Neural progenitor cell (in vitro differentiated cells): ENCODE measurements around the gene TRIM40. TPM values are rescaled to one million over a fixed set of nuclear protein-coding genes. Genes with fewer than 3 reads are reported as not detected.
"Not testable (repeated sequence)": the region's sequence is repeated elsewhere in the genome, so short reads cannot be mapped to it uniquely, and the experiment has no call there.

Source experiments
- DNase-seq: peaks from one replicate; pipeline ENCODE4 v3.0.0-alpha.2; 2016; ENCODE audit warnings: low spot score
- H2AFZ ChIP-seq: fragments of 200-600 bp; sonication (generic); replicated peaks from 2 replicates; pipeline ENCODE4 v1.6.1; 2016; ENCODE audit warnings: antibody characterized with exemption
- H3F3A ChIP-seq: fragments of 200-600 bp; sonication (generic); 2 replicates; pipeline ENCODE4 v1.6.1; 2016; ENCODE audit warnings: antibody characterized with exemption, low read depth
- H3K27ac ChIP-seq: fragments of 200-600 bp; sonication (generic); 2 replicates; pipeline ENCODE4 v1.5.1; 2016; ENCODE audit warnings: mild to moderate bottlenecking
- H3K27me3 ChIP-seq: fragments of 200-600 bp; sonication (generic); 2 replicates; pipeline ENCODE4 v1.6.1; 2016; ENCODE audit warnings: mild to moderate bottlenecking, moderate library complexity
- H3K36me3 ChIP-seq: fragments of 200-600 bp; sonication (generic); 2 replicates; pipeline ENCODE4 v1.5.1; 2016
- H3K4me1 ChIP-seq: fragments of 200-600 bp; sonication (generic); 2 replicates; pipeline ENCODE4 v1.6.1; 2016; ENCODE audit warnings: mixed run types
- H3K4me2 ChIP-seq: fragments of 200-600 bp; sonication (generic); 2 replicates; pipeline ENCODE4 v1.6.1; 2016
- H3K4me3 ChIP-seq: fragments of 200-600 bp; sonication (generic); 2 replicates; pipeline ENCODE4 v1.5.1; 2016
- H3K79me2 ChIP-seq: fragments of 200-600 bp; sonication (generic); 2 replicates; pipeline ENCODE4 v1.6.1; 2016; ENCODE audit warnings: low read depth
- H3K9ac ChIP-seq: fragments of 200-600 bp; sonication (generic); 2 replicates; pipeline ENCODE4 v1.6.1; 2016
- H3K9me3 ChIP-seq: fragments of 200-600 bp; sonication (generic); 2 replicates; pipeline ENCODE4 v1.5.1; 2016; ENCODE audit warnings: low read depth
- H4K20me1 ChIP-seq: fragments of 200-600 bp; sonication (generic); 2 replicates; pipeline ENCODE4 v1.6.1; 2016; ENCODE audit warnings: low read depth
- H3K27ac Mint-ChIP-seq: 3 replicates; pipeline ENCODE4 v1.8.0; 2021; ENCODE audit warnings: mixed read lengths
- H3K27me3 Mint-ChIP-seq: 2 replicates; pipeline ENCODE4 v1.8.0; 2022; ENCODE audit warnings: low read depth, mild to moderate bottlenecking, inconsistent platforms, moderate library complexity, mixed read lengths; ENCODE audit not compliant: insufficient read depth
- H3K36me3 Mint-ChIP-seq: 3 replicates; pipeline ENCODE4 v1.8.0; 2021; ENCODE audit warnings: mixed read lengths
- H3K4me1 Mint-ChIP-seq: 3 replicates; pipeline ENCODE4 v1.8.0; 2021; ENCODE audit warnings: mixed read lengths
- H3K4me3 Mint-ChIP-seq: 3 replicates; pipeline ENCODE4 v1.8.0; 2021; ENCODE audit warnings: mild to moderate bottlenecking, moderate library complexity, mixed read lengths
- H3K9me3 Mint-ChIP-seq: 3 replicates; pipeline ENCODE4 v1.8.0; 2020; ENCODE audit warnings: mixed read lengths
- CTCF ChIP-seq: fragments of 200-600 bp; sonication (generic); IDR thresholded peaks from 2 replicates; pipeline ENCODE4 v1.5.1; 2017; ENCODE audit warnings: antibody characterized with exemption, mild to moderate bottlenecking
- EZH2 ChIP-seq: fragments of 200-600 bp; sonication (generic); IDR thresholded peaks from 2 replicates; pipeline ENCODE4 v1.6.1; 2017; ENCODE audit warnings: antibody characterized with exemption, mild to moderate bottlenecking, moderate library complexity
- EZH2phosphoT487 ChIP-seq: fragments of 200-600 bp; sonication (generic); IDR thresholded peaks from 2 replicates; pipeline ENCODE4 v1.6.1; 2017; ENCODE audit warnings: antibody characterized with exemption
- total RNA-seq: library from RNA; depleted of rRNA; stranded (reverse); fragments of >200 nt; gene quantifications from 2 replicates; pipeline ENCODE4 v1.2.3, GENCODE V29; 2015; ENCODE audit warnings: low replicate concordance

The TRIM40 gene
- total RNA-seq, 1 donor from 2014 or later: not detected

- Histone ChIP-seq H3K27me3 (peaks cover 64% of the 10 kb centered on the region), H3K4me2 (no peak overlapping the region), H3K4me1 (no peaks in the 10 kb centered on the region), H3K9ac (no peak overlapping the region), H3K36me3 (no peaks in the 10 kb centered on the region), H3F3A (no peaks in the 10 kb centered on the region), H3K9me3 (no peaks in the 10 kb centered on the region), H3K79me2 (no peaks in the 10 kb centered on the region), H3K4me3 (no peak overlapping the region), H2AFZ (no peak overlapping the region), H4K20me1 (no peaks in the 10 kb centered on the region), H3K27ac (no peak overlapping the region)
- TF ChIP-seq CTCF (no peak), EZH2 (no peak), EZH2phosphoT487 (no peak)
- H3K4me1 Mint-ChIP-seq: no peaks in the 10 kb centered on the region
- no peak overlapping the region for H3K4me3 Mint-ChIP-seq
- no peak for DNase-seq
- H3K36me3 Mint-ChIP-seq: no peaks in the 10 kb centered on the region
- peaks cover 11% of the 10 kb centered on the region for H3K27me3 Mint-ChIP-seq
- H3K27ac Mint-ChIP-seq: no peak overlapping the region
- no peaks in the 10 kb centered on the region for H3K9me3 Mint-ChIP-seq
These were observed 788 bp downstream of the TRIM40 start for GRCh38 chr6:30136570-30137286.

- not testable (repeated sequence) for H3K9me3 Mint-ChIP-seq, H3K36me3 Mint-ChIP-seq, H3K27ac ChIP-seq, H3F3A ChIP-seq, H3K4me3 ChIP-seq, H3K79me2 ChIP-seq, DNase-seq, H3K9me3 ChIP-seq, H3K9ac ChIP-seq, H3K36me3 ChIP-seq, H3K4me1 Mint-ChIP-seq, H4K20me1 ChIP-seq, H3K4me2 ChIP-seq, H2AFZ ChIP-seq, H3K27ac Mint-ChIP-seq, H3K4me3 Mint-ChIP-seq, H3K4me1 ChIP-seq
- peaks cover 54% of the 10 kb centered on the region for H3K27me3 ChIP-seq
- peaks cover 15% of the 10 kb centered on the region for H3K27me3 Mint-ChIP-seq
These were observed 4.3 kb downstream of the TRIM40 start for GRCh38 chr6:30140240-30140639.

GRCh38 chr6:30142665-30143064, 6.7 kb downstream of the TRIM40 start:
- peaks cover 52% of the 10 kb centered on the region for H3K27me3 ChIP-seq
- Mint-ChIP-seq H3K9me3 (no peaks in the 10 kb centered on the region), H3K27ac (no peak overlapping the region), H3K27me3 (peaks cover 10% of the 10 kb centered on the region), H3K4me3 (no peak overlapping the region), H3K36me3 (no peaks in the 10 kb centered on the region), H3K4me1 (no peaks in the 10 kb centered on the region)
- H3K4me1 ChIP-seq: no peaks in the 10 kb centered on the region
- H3K9ac ChIP-seq: no peak overlapping the region
- no peak for DNase-seq
- no peak overlapping the region for H3K4me3 ChIP-seq
- H3K36me3 ChIP-seq: no peaks in the 10 kb centered on the region
- no peak overlapping the region for H3K27ac ChIP-seq
- H3K79me2 ChIP-seq: no peaks in the 10 kb centered on the region
- no peaks in the 10 kb centered on the region for H4K20me1 ChIP-seq
- no peaks in the 10 kb centered on the region for H3K9me3 ChIP-seq
- H3K4me2 ChIP-seq: no peak overlapping the region
- no peak for TF ChIP-seq EZH2phosphoT487
- no peak for TF ChIP-seq CTCF
- no peak for TF ChIP-seq EZH2
- no peak overlapping the region for H2AFZ ChIP-seq
- no peaks in the 10 kb centered on the region for H3F3A ChIP-seq

- no peaks in the 10 kb centered on the region for H3K4me1 ChIP-seq
- H3K4me3 ChIP-seq: no peak overlapping the region
- no peak for TF ChIP-seq EZH2phosphoT487
- TF ChIP-seq EZH2: no peak
- TF ChIP-seq CTCF: no peak
- H3K27me3 Mint-ChIP-seq: peaks cover 10% of the 10 kb centered on the region
- no peak overlapping the region for H3K4me3 Mint-ChIP-seq
- H3K79me2 ChIP-seq: no peaks in the 10 kb centered on the region
- H3K27ac Mint-ChIP-seq: no peak overlapping the region
- no peak overlapping the region for H3K27ac ChIP-seq
- H4K20me1 ChIP-seq: no peaks in the 10 kb centered on the region
- no peaks in the 10 kb centered on the region for H3K9me3 ChIP-seq
- H3K27me3 ChIP-seq: peaks cover 41% of the 10 kb centered on the region
- H3K4me2 ChIP-seq: no peak overlapping the region
- no peaks in the 10 kb centered on the region for H3K9me3 Mint-ChIP-seq
- no peaks in the 10 kb centered on the region for H3F3A ChIP-seq
- H3K36me3 ChIP-seq: no peaks in the 10 kb centered on the region
- no peak for DNase-seq
- no peak overlapping the region for H2AFZ ChIP-seq
- no peaks in the 10 kb centered on the region for H3K4me1 Mint-ChIP-seq
- H3K36me3 Mint-ChIP-seq: no peaks in the 10 kb centered on the region
- no peak overlapping the region for H3K9ac ChIP-seq
These were observed 7.8 kb downstream of the TRIM40 start for GRCh38 chr6:30143780-30144179.
